Measurements from ENCODE around the gene COL11A1. TPM values are rescaled to one million over a fixed set of nuclear protein-coding genes. Genes with fewer than 3 reads are reported as not detected.
"Not testable (repeated sequence)": the region's sequence is repeated elsewhere in the genome, so short reads cannot be mapped to it uniquely, and the experiment has no call there.

The COL11A1 gene
- polyA plus RNA-seq, 3 donors, result 4.0 to 6.5 (median 4.7) TPM

GRCh38 chr1:102837551-102837950, 270.8 kb downstream of the COL11A1 start:
- DNase-seq, result no peak

DNA sequence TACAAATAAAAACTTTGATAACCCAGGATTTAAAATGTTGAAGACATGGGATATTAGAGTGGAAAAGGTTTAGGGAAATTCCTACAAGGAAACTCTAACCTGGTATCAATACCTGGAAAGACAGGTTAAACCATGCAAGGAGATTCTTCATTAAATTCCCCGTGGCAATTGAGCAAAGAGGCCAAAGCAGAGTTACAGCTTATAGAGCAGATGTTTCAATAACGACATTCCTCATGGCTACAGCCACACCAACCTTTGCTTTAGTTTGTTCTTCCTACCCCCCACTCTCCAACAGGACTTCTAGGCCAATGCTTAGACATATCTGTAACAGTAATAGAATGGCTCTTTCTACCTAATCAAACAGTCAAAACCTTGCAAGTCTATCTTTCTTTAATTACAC, 271.3 kb downstream of the COL11A1 start:
- DNase-seq, result no peak

- no peak for DNase-seq
These were observed 273.5 kb downstream of the COL11A1 start for GRCh38 chr1:102834688-102835320.

DNA sequence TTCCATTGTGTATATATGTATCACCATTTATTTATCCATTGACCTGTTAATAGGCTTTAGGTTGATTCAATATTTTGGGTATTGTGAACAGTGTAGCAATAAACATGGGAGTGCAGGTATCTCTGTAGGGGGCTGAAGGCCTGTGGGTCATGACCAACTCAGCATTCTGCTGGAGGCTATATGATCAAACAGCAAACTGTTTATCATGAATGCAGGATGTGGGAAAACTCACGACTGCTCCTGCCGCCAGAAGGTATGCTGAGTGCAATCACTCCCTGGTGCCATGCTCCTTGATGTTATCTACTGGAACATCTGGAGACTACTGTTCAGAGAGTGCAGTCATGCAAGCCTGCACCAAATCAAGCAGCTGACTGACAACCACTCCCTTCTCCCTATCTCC, 275.2 kb downstream of the COL11A1 start:
- DNase-seq, result no peak

DNA sequence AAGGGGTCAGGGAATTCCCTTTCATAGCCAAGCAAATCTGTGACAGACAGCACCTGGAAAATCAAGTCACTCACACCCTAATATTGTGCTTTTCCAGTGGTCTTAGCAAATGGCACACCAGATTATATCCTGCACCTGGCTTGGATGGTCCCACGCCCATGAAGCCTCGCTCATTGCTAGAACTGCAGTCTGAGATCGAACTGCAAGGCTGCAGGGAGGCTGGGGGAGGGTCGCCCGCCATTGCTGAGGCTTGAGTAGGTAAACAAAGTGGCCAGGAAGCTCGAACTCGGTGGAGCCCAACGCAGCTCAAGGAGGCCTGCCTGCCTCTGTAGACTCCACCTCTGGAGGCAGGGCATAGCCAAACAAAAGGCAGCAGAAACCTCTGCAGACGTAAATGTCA, 281.6 kb downstream of the COL11A1 start:
- not testable (repeated sequence) for DNase-seq

Data from renal pelvis (tissue), 4 donors.